Spleen (tissue), 7 donors: ENCODE measurements around the gene EIPR1.

Source experiments
- CTCF ChIP-seq, 11 experiments: fragments of 200-600 bp in 7 of 11; fragments of 450-650 bp in 4 of 11; sonication (generic) in 4 of 11; IDR thresholded peaks in 8 of 11; conservative IDR thresholded peaks in 3 of 11; 1 replicate in 7 of 11; 2 replicates in 4 of 11; pipeline versions ENCODE4 v1.4.0 to v1.8.0; 2016 to 2021; ENCODE audit warnings: antibody characterized with exemption in 11 of 11, inconsistent platforms in 4 of 11, mild to moderate bottlenecking in 1 of 11
- POLR2AphosphoS5 ChIP-seq, 3 donors: sonication (generic); formaldehyde crosslinking; IDR thresholded peaks; one replicate each; pipeline ENCODE4 v1.5.1; 2017; ENCODE audit warnings: antibody characterized with exemption in 3 of 3
- donor health status: DM: no; HTN: no; CAD: no; lungs with moderate emphysema.
- donor health status: DM: no; HTN: no; CAD: no.
- donor health status: DM: no; HTN: no; CAD: no.

GRCh38 chr2:3389193-3389592 is 11.6 kb upstream of the EIPR1 start:
- no peak for TF ChIP-seq CTCF (IDR thresholded peaks at IDR 0.05 in 8 of 11, conservative IDR thresholded peaks at IDR 0.05 in 3 of 11)
- TF ChIP-seq POLR2AphosphoS5 (IDR thresholded peaks at IDR 0.05), result no peak
